HG03565 (cell line): ENCODE measurements around the gene NXPH1.
"Not testable (repeated sequence)": the region's sequence is repeated elsewhere in the genome, so short reads cannot be mapped to it uniquely, and the experiment has no call there.

Experiments used
- ATAC-seq: cut with Tn5 transposase; IDR thresholded peaks from one replicate; pipeline ENCODE4 v1.9.1; 2021; ENCODE audit warnings: mild to moderate bottlenecking, moderate library complexity; ENCODE audit not compliant: unreplicated experiment

NXPH1 gene

GRCh38 chr7:8668627-8669500, 235.5 kb downstream of the NXPH1 start:
- ATAC-seq: no peak

GRCh38 chr7:8669501-8669851, 236.1 kb downstream of the NXPH1 start:
- no peak for ATAC-seq

GRCh38 chr7:8684426-8684825, 251.0 kb downstream of the NXPH1 start:
- ATAC-seq: no peak

DNA sequence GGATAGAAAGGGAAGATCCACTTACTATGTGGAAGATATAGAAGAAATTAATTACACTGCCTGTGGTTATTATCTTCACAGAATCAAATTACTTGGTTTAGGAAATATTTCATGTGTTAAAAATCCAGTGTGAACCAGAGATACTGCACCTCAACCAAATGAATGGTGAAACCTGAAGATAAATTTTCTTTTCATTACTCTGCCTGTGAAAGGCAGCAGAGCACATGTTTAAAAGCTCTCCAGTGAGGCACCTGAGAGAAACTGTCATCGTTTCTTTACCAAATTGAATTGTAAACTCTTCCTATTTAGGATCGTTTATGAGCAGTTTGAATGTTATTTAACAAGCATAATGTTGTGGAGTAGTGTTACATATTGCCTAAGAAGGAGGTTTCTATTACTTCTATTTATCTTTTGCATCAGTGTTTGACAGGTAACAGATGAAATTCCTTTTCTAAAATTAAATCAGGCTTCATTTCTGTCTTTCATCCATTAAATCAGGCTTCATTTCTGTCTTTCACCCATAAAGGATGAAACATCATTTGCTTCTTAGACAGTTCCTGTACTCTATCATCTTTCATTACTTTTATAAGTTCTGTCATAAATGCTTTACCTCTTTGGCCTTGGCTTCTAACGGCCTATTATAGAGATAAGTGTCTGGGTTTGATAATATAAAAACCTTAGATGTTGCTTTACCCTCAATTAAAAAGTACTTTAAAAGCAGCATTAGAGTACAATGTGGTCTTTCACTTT, 266.6 kb downstream of the NXPH1 start:
- ATAC-seq: no peak

- no peak for ATAC-seq
Observed at GRCh38 chr7:8702807-8703206, 269.4 kb downstream of the NXPH1 start.

DNA sequence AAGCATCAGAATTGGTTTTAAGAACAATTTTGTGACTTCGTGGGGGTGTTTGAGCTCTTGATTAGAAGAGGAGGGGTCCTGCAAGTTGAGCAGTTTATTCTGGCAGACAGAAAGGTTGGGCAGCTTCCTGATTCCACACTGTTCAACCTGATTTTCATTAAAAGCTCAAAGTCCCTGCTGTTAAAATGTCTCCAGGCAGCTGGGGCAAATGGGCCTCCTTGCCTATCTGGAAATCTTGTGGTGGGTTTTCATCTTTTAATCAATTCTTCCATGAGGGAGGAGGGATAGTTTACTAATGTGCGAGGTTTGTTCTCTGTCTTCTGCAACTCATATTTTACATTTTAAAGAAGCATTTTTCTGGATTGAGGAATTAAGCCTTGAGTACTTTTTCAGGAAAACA, 276.7 kb downstream of the NXPH1 start:
- no peak for ATAC-seq

DNA sequence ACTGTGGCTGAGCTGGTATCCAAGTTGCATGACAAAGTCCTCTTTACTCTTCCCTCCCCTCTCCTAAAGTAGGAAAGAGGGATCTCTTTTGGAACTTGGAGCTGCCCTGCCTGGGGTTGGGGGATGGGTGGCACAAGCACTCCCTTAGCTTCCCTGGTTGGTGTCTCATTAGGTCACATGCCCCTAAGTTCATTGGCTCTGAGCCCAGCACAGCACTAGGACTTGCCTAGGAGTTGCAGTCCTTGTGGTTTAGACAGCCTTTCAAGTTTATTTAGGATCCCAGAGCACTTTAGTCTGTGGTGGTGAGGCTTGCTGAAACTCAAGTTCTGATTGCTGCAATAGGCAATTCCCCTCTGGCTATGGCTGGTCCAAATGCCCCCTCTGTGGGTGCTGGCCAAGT, 281.4 kb downstream of the NXPH1 start:
- no peak for ATAC-seq

DNA sequence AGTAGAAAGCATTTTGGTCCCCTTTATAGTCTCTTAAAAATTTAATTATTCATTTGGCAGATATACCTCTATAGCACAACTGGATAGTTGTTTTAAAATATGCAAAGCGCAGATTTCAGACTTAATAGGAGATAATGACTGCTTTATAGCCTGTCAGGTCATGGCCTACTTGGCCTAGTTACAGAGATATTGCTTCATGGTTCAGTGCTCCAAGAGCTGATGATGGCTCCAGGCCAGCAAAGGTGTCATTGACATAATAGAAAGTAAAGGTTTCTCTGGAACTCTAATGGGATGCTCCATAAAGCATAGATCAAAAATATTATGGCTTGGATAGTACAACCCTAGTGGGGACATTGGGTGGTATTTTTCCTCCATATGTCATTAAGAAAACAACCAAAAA, 285.7 kb downstream of the NXPH1 start:
- no peak for ATAC-seq

DNA sequence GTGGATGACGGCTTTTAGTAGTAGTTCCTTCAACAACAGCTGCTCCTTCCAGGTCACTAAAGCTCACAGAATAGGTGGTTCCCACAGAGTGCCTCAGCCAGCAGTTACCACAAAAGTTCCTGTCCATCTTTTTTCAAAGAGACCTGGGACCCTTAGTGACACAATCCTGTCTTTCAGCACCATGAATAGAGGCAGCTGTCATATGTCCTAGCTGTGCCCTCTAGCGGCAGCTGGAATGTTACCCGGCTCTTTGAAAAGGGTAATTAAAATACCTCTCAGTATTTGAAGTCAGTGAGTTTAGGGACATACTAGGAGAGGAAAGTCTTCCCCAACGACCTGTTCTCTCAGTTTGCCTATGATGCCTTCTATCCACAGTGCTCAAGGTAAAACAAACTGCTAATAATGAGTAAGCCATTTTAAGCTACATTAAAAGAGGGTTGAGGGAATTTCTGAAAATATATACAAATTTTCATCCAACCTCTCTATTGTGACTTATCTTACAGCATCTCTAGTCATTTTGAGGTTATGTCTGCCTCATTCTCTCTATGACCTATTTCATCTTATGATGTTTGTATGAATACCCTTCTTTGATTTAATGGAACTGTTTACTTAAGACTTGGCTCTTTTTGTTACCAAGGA, 290.8 kb downstream of the NXPH1 start:
- ATAC-seq: peak; percentile 93

DNA sequence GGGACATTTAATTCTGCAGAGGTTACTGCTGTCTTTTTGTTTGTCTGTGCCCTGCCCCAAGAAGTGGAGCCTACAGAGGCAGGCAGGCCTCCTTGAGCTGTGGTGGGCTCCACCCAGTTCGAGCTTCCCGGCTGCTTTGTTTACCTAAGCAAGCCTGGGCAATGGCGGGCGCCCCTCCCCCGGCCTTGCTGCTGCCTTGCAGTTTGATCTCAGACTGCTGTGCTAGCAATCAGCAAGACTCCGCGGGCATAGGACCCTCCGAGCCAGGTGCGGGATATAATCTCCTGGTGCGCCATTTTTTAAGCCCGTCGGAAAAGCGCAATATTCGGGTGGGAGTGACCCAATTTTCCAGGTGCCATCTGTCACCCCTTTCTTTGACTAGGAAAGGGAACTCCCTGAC, 298.3 kb downstream of the NXPH1 start:
- not testable (repeated sequence) for ATAC-seq

GRCh38 chr7:8739837-8740236, 306.4 kb downstream of the NXPH1 start:
- ATAC-seq: no peak

GRCh38 chr7:8742837-8743236, 309.4 kb downstream of the NXPH1 start:
- no peak for ATAC-seq

- no peak for ATAC-seq
Observed at GRCh38 chr7:8747338-8747737, 313.9 kb downstream of the NXPH1 start.

DNA sequence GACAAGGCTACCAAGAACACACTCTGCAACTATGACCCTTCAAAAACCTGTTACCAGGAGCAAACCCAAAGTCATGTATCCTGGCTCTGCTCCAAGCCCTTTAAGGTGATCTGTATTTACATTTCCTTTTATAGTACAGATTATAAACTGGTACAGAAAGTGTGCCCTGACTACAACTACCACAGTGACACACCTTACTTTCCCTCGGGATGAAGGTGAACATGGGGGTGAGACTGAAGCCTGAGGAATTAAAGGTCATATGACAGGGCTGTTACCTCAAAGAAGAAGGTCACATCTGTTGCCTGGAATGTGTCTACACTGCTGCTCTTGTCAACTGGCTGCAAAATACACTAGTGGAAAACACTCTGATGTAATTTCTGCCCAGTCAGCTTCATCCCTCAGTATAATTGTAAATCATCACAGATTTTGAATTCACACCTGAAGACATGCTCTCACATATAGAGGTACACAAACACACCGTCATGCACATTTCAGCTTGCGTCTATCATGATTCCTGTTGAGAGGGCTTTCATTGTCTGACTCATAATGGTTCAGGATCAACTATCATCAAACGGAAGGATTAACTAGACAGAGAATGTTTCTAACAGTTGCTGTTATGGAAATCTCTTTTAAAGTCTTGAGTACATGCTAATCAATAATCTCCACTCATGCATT, 318.3 kb downstream of the NXPH1 start:
- ATAC-seq: no peak

GRCh38 chr7:8753355-8753754, 319.9 kb downstream of the NXPH1 start:
- no peak for ATAC-seq

DNA sequence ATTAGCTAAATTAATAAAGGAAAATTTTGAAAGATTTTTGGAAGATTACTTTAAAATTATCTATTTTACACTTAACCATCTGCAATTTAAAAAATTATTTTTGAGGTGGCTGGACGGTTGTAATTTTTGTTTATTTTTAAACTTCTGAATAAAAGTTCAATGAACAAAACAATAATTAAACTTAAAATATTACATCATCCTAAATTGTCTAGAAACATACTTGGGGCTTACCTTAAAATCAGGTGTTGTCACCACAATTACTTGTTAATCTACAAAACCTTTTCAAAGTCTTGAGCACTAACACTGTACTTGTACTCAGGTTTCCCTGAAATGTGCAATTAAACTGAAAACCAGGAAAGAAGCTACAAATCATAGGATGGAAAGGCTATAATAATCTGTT, 328.3 kb downstream of the NXPH1 start:
- ATAC-seq: no peak

DNA sequence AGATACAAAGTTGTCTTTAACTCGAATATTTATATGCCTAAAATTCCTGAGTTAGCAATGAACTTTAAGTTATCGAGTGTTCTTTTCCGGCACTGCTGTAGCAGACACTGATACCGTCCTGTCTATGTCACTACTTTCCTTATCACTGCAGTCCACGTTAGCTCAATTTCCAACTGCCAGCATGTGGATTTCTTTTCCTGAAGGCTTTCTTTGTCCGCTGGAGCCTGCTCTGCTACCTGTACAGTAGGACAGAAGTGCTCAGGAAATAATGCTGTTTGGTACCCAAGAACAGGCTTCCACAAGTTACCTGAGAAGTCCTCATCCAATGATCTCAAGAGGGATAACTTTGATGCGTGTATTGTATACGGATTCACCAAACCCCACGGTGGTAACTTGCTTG, 329.4 kb downstream of the NXPH1 start:
- ATAC-seq: no peak

DNA sequence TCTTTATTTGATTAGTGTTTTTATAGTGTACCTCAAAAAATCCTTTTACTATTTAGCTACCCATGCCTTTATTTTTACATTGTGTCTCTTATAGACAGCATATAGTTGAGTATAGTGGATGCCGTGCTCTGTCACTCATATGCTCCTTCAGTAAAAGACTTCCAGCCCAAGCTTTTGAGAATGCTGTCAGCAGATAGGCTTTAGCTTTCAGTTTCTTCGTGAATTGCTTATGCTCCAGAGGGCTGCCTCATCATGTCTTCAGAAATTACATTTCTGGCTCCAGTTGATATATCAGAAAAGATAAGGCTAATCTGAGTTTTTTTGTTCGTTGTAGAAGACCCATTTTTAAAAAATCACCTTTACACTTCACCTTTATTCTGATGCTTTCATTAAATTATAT, 332.0 kb downstream of the NXPH1 start:
- no peak for ATAC-seq

DNA sequence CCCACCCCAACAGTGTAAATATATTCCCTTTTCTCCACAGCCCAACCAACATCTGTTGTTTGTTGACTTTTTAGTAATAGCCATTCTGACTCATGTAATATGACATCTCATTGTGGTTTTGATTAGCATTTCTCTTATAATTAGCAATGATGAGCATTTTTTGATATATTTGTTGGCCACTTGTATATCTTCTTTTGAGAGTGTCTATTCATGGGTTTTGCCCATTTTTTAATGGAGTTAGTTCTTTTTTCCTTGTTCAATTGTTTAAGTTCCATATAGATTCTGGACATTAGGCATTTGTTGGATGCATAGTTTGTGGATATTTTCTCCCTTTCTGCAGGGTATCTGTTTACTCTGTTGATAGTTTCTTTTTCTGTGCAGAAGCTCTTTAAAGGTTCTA, 340.1 kb downstream of the NXPH1 start:
- ATAC-seq: no peak

DNA sequence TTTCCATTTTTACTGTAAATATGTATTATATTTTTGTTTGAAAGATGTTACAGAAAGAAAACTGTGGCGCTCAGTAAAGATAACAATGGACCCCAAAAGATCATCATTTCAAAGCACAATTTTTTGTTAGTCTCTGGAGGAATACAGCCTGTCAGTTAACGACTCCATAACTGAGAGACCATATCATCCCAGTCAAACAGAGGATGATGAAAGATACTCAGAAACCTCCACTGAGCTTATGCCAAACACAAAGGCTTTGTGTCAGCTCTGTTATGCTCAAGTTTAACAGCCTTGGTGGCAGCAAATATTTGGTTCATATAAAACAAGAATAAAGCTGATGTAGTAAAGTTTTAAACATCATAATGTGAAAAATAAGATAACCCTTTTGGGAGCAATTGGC, 345.1 kb downstream of the NXPH1 start:
- no peak for ATAC-seq

GRCh38 chr7:8781166-8781565, 347.8 kb downstream of the NXPH1 start:
- ATAC-seq: no peak
